Activated CD8-positive, alpha-beta memory T cell treated with anti-CD3 and anti-CD28 coated beads for 48 hours (primary cell): ENCODE data around the gene ST6GALNAC5.
"Not testable (repeated sequence)": the region's sequence is repeated elsewhere in the genome, so short reads cannot be mapped to it uniquely, and the experiment has no call there.

ENCODE experiments used
- DNase-seq, 3 experiments: peaks; one replicate each; pipeline ENCODE4 v3.0.0-alpha.2; 2020; ENCODE audit warnings: low read depth in 2 of 3, low spot score in 2 of 3

ST6GALNAC5 gene

DNA sequence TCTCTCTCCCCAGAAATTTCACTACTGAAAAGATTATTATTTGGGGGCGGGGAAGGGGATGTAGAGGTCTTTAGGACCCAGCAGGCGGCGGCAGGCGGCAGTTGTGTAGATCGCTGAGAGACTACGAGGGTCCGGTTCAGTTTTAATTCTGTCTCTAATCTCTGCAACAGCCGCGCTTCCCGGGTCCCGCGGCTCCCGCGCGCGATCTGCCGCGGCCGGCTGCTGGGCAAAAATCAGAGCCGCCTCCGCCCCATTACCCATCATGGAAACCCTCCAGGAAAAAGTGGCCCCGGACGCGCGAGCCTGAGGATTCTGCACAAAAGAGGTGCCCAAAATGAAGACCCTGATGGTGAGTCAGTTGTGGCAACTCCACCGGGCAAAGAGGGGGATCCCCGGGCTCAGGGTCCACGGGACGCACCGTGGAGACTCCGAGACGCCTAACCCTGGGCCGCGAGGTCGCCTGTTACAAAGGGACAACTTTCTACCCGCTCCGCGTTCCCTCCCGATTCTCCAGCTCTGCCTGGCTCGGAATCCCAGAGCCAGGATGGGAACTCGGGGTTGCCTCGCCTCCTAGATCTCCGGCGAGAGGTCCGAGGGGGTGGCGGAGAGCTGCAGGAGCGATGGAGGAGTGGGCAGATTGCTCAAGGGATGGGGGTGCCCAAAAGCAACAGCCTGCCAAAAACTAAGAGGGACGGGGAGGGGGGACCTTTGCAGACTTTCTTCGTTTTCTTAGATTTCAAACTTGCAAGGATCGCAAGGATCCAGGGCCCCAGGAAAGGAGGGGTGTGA, at the start of gene ST6GALNAC5:
Gene ST6GALNAC5 (plus strand): TSS at position 139 of the 789 bp plus-strand sequence.
- no peak for DNase-seq

DNA sequence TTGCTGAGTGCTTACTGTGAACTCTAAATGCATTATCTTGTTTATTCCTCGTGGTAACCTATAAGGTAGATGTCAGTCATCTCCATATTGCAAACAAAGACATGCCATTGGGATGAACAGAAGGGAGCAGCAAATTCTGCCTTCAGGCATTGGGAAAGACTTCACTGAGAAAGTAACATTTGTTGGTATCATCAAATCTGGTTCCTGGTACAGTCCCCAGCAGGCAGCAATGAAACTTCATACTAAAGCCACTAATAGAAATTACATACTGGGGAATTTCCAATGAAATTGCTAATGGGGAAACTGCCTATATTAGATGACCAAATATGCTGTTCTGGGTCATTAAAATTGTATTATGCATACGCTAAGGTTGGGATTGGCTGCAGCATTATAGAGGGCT, 47.3 kb upstream of the ST6GALNAC5 start:
- DNase-seq: no peak

DNA sequence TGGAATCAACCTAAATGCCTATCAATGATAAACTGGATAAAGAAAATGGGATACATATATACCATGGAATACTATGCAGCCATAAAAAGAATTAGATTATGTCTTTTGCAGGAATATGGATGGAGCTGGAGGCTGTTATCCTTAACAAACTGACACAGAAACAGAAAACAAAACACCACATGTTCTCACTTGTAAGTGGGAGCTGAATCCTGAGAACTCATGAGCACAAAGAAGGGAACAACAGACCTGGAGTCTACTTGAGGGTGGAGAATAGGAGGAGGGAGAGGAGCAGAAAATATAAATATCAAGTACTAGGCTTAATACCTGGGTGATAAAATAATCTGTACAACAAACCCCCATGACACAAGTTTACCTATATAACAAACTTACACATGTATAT, 44.3 kb upstream of the ST6GALNAC5 start:
- DNase-seq: not testable (repeated sequence)

DNA sequence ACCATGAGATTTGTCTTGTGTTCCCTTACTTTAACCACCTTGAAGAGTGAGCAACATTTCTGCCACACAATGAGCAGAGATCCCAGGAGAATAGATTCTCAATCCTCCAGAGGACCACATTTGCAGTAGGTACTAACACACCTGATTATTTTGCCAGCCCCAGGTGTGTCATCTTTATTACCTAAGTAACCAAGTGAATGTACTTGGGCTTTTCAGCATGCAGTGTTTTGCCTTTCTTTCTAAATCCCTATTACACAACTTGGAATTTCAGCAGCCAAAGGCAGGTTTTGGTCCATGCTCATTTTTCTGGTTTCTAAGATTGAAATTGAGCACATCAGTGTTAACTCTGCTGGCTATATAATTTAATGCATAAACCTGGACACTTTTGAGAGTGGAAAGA, 43.2 kb upstream of the ST6GALNAC5 start:
- no peak for DNase-seq

- no peak for DNase-seq
These were observed 41.0 kb upstream of the ST6GALNAC5 start for GRCh38 chr1:76826072-76826845.

GRCh38 chr1:76827066-76827465, 40.2 kb upstream of the ST6GALNAC5 start:
- DNase-seq: no peak

GRCh38 chr1:76830373-76830772, 36.9 kb upstream of the ST6GALNAC5 start:
- DNase-seq: no peak

DNA sequence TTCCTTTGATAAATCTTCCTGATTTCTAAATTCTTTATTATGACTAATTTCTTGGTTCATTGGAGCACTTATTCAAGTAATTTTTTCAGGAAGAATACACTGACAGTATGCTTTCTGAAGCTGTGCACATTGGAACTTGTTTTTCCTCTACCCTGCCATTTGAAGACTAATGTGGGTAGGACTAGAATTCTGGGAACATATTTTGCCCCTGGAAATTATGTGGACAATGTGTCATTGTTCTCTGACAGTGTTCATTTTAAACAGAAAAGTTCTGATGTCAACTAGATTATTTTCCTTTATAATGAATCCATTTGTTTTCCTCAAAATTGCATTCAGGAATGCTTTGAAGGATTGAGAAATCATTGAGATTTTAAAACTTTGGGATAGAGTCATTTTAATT, 34.8 kb upstream of the ST6GALNAC5 start:
- DNase-seq: no peak

DNA sequence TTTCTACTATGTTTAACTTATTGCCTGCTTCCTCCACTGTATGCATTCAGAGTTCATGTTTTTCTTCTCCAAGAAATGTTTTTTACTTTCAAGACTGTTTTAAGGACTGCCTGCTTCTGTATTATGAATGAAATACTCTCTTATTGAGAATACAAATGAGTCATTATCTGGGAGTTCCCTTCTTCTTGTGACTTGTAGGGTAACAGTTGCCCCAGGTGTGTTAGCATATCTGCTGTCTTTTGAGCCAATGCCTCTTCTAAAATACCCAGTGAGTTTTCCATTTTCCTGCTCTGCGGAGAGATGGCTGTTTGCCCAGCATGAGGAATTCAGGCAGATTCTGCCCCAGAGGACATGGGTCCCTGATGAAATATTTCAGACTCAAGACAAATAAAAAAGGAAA, 34.1 kb upstream of the ST6GALNAC5 start:
- no peak for DNase-seq

DNA sequence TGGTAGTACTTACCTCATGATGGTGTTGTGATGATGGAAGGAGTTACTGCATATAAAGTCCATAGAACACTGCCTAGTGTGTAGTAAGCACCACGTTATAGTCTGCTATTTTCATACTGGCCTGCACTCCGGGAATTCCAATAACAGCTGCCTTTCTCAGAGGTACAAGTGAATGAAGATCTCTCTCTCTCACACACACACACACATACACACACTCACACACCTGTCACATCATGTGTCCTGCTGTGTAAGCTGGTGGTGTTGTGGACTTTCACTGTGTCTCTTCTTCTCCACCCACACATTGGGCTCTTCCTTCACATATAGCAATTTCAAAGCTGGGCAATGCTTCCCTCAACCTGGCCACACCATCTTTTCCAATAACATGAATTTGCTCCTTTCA, 33.4 kb upstream of the ST6GALNAC5 start:
- no peak for DNase-seq

- DNase-seq: no peak
These were observed 32.1 kb upstream of the ST6GALNAC5 start for GRCh38 chr1:76835203-76835602.

DNA sequence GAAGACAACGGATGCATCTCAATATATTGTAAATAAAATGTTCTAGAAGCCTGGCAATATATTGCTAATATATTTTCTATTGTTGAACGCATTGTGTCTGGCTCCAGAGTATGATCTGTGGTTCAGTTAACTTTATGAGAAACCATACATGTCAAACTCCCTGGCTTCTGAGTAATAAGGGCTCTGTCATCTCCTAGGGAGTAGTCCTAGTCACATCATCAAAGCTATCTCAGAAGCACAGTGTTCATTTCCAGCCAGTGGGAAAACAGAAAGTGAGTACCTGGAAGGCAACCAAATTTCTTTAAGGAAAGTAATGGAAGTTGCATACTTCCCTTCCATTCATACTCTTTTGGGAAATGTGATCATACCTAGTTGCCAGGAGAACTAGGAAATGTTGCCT, 27.0 kb upstream of the ST6GALNAC5 start:
- DNase-seq: no peak

DNA sequence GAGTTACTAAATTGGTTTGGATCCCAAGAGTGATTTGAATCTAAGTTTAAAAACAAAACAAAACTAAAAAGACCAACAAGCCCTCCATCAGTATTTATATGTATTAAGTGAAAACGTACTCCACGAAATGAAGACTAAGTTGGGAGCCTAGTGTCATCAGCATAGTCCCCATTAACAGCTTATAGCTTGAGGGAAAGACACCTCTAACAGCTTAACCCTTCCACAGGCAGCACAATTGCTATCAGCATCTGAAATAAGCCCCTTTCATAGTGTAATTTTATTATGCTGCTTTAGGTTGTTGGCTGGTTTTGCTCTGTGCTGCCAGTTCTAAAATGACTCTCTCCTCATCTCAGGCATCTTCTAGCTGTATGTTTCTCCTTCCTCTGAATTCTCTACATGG, 25.8 kb upstream of the ST6GALNAC5 start:
- DNase-seq: no peak

GRCh38 chr1:76843821-76844464, 23.3 kb upstream of the ST6GALNAC5 start:
- DNase-seq: no peak

GRCh38 chr1:76854255-76854654, 13.0 kb upstream of the ST6GALNAC5 start:
- DNase-seq: no peak

GRCh38 chr1:76856104-76856503, 11.2 kb upstream of the ST6GALNAC5 start:
- DNase-seq: no peak

- DNase-seq: no peak
These were observed 10.1 kb upstream of the ST6GALNAC5 start for GRCh38 chr1:76857138-76857537.

- DNase-seq: no peak
These were observed 9.3 kb upstream of the ST6GALNAC5 start for GRCh38 chr1:76857973-76858372.

GRCh38 chr1:76861149-76861548, 6.1 kb upstream of the ST6GALNAC5 start:
- no peak for DNase-seq

GRCh38 chr1:76862447-76862846, 4.8 kb upstream of the ST6GALNAC5 start:
- DNase-seq: no peak

DNA sequence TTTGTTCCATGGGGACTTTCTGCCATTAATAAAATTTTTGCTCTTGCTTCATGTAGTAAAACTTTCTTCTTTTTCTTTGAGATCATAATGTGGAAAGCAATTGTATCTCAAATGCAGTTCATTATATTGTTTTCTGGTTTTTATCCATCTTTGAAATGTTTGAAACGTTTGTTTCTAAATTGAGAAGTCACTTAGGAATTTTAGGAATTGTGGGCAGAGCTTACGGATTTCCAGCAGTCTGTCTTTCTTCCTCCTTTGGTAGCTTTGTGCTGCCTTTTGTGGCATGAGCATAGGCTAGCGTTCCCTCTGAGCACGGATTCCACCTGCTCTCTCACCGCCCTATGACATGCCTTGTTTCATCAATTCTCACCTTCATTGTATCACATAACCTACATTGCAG, 2.9 kb upstream of the ST6GALNAC5 start:
- no peak for DNase-seq

DNA sequence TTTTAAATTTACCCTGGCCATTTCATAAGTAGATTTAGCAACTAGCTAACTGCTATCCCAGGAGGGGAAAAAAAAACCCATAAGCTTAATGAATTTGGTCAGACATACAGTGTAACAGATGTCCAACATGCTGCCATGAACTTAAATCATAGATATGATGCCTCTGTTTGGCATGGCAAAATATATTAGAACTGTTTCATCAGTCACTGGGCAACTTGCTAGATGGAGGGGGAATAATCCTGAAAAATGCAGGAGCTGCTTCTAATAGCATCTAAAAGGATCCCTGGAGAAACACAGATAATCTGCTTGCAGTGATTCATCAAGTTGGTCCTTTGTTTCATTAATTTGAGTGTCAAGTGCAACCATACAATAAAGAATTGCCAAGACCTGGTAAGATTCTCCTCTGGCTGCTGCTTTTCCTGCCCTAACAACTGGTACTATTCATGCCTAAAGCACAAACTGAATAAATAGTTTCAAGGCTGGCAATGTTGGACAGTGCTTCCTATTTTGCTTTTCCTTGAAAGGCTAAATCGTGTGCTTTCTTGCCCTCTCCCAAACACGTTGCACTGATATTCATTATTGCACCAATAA, 1.5 kb upstream of the ST6GALNAC5 start:
- no peak for DNase-seq
